ENCODE measurements around the gene ZBTB2.

GRCh38 chr6:151408858-151409257, 17.5 kb upstream of the ZBTB2 start:
- TF ChIP-seq CTCF (IDR thresholded peaks at IDR 0.05) (no peak), POLR2A (IDR thresholded peaks at IDR 0.05; ENCODE audit: low read depth) (no peak)

Measured in esophagus muscularis mucosa (tissue), 3 donors.